GM18861 (cell line): ENCODE data around the gene CYP2E1.
"Not testable (repeated sequence)": the region's sequence is repeated elsewhere in the genome, so short reads cannot be mapped to it uniquely, and the experiment has no call there.

Experiments
- ATAC-seq: cut with Tn5 transposase; IDR thresholded peaks from one replicate; pipeline ENCODE4 v1.9.1; 2021; ENCODE audit not compliant: unreplicated experiment

The CYP2E1 gene

GRCh38 chr10:133526957-133527588 is at the start of gene CYP2E1:
TSS of gene CYP2E1 (plus strand) at chr10:133527363. CDS start at chr10:133527396, 33 bp downstream.
- no peak for ATAC-seq

GRCh38 chr10:133481086-133481643 is 46.0 kb upstream of the CYP2E1 start:
- no peak for ATAC-seq

GRCh38 chr10:133481657-133482056 is 45.5 kb upstream of the CYP2E1 start:
- ATAC-seq: no peak

- no peak for ATAC-seq
Observed at GRCh38 chr10:133484818-133485217, 42.3 kb upstream of the CYP2E1 start.

GRCh38 chr10:133487085-133487484 is 40.1 kb upstream of the CYP2E1 start:
- no peak for ATAC-seq

GRCh38 chr10:133488354-133488753 is 38.8 kb upstream of the CYP2E1 start:
- no peak for ATAC-seq

GRCh38 chr10:133489816-133490588 is 37.2 kb upstream of the CYP2E1 start:
- ATAC-seq: peak; percentile 49

- ATAC-seq: not testable (repeated sequence)
Observed at GRCh38 chr10:133493562-133493961, 33.6 kb upstream of the CYP2E1 start.

- ATAC-seq: not testable (repeated sequence)
Observed at GRCh38 chr10:133497363-133497762, 29.8 kb upstream of the CYP2E1 start.

- not testable (repeated sequence) for ATAC-seq
Observed at GRCh38 chr10:133499176-133499575, 28.0 kb upstream of the CYP2E1 start.

GRCh38 chr10:133500897-133501296 is 26.3 kb upstream of the CYP2E1 start:
- not testable (repeated sequence) for ATAC-seq

GRCh38 chr10:133509700-133510099 is 17.5 kb upstream of the CYP2E1 start:
- no peak for ATAC-seq

- ATAC-seq: no peak
Observed at GRCh38 chr10:133511408-133511807, 15.8 kb upstream of the CYP2E1 start.

GRCh38 chr10:133511907-133512528 is 15.1 kb upstream of the CYP2E1 start:
- no peak for ATAC-seq

- no peak for ATAC-seq
Observed at GRCh38 chr10:133515471-133515870, 11.7 kb upstream of the CYP2E1 start.

GRCh38 chr10:133516057-133516456 is 11.1 kb upstream of the CYP2E1 start:
- no peak for ATAC-seq

GRCh38 chr10:133518517-133518916 is 8.6 kb upstream of the CYP2E1 start:
- not testable (repeated sequence) for ATAC-seq

- peak; percentile 82 for ATAC-seq
Observed at GRCh38 chr10:133520193-133520738, 6.9 kb upstream of the CYP2E1 start.

- ATAC-seq: no peak
Observed at GRCh38 chr10:133523631-133524203, 3.4 kb upstream of the CYP2E1 start.

GRCh38 chr10:133525444-133525843 is 1.7 kb upstream of the CYP2E1 start:
- ATAC-seq: no peak

- no peak for ATAC-seq
Observed at GRCh38 chr10:133527771-133528271, 658 bp downstream of the CYP2E1 start.
